GM13976 (cell line): ENCODE results near the gene SFXN1.

Source experiments
- DNase-seq: peaks from one replicate; pipeline ENCODE4 v3.0.0; 2012; ENCODE audit warnings: low spot score
- in situ Hi-C: fragments of 300-500 bp; cut with MboI; formaldehyde crosslinking; loops from one replicate; pipeline ENCODE4 v1.12.0; 2022; ENCODE audit warnings: low sequenced_read_pairs, mixed read lengths, inconsistent platforms; ENCODE audit not compliant: unreplicated experiment
- TF ChIP-seq, protein P1 (sequence below): IDR thresholded peaks from 2 replicates; pipeline ENCODE4 v1.5.1; 2012; ENCODE audit warnings: borderline replicate concordance, mild to moderate bottlenecking; ENCODE audit not compliant: insufficient read depth; ENCODE audit errors: extremely low read depth, missing control alignments, control extremely low read depth

SFXN1 gene

DNA sequence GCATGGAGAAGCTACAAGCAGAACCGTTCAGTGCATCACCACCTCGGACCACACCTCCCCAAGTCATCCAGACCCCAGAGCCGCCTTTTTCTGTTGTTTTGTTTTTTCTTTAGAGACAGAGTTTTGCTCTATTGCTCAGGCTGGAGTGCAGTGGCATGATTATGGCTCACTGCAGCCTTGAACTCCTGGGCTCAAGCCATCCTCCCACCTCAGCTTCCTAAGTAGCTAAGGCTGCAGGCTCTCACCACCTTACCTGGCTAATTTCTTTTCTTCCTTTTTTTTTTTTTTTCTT is 13.5 kb upstream of the SFXN1 start:
- TF ChIP-seq, protein P1, sequence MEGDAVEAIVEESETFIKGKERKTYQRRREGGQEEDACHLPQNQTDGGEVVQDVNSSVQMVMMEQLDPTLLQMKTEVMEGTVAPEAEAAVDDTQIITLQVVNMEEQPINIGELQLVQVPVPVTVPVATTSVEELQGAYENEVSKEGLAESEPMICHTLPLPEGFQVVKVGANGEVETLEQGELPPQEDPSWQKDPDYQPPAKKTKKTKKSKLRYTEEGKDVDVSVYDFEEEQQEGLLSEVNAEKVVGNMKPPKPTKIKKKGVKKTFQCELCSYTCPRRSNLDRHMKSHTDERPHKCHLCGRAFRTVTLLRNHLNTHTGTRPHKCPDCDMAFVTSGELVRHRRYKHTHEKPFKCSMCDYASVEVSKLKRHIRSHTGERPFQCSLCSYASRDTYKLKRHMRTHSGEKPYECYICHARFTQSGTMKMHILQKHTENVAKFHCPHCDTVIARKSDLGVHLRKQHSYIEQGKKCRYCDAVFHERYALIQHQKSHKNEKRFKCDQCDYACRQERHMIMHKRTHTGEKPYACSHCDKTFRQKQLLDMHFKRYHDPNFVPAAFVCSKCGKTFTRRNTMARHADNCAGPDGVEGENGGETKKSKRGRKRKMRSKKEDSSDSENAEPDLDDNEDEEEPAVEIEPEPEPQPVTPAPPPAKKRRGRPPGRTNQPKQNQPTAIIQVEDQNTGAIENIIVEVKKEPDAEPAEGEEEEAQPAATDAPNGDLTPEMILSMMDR: no peak
- in situ Hi-C loops: no loop called here
- DNase-seq: no peak

DNA sequence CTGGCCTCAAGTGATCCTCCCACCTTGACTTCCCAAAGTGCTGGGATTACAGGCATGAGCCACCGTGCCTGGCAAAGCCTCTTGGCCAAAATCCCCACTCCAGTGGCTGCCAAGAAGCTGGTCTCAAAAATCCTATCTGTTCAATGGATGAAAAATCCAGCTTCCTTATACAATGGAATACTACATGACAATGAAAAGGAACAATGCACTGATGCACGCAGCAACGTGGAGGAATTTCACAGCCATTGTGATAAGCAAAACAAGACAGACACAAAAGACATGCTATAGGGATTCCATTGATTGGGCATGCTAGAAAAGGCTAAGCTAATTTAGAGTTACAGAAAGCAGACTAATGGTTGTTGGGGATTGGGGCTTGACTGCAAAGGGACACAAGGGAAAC is 13.1 kb upstream of the SFXN1 start:
- TF ChIP-seq, protein P1: no peak
- no peak for DNase-seq
- in situ Hi-C loops: no loop called here

DNA sequence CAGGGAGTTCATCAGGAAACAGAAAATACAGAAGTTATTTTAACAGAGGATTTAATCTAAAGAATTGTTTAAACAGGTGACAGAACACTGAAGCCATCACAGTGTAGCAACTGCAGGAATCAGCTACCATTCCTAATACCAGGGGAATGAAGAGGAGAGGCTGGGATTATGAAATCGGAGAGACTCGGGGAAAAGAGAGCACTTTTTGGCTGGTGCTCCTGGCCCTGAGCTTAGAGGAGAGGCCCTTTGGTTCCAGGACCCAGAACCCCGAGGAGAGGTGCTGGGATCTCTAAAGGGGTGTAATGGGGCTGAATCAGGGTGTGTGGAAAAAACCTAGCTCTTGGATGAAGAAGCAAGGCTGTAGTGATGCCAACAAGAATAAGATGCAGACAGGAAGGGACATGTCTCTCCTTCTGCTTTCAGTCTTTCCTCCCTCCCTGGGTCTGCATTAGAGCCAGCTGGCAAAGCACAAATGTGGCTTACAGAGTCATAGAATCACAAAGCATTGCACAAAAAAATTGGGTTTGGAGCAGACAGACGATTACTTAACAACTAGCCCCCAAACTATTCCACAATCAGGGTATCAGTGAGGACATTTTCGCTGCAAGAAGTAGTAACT is 11.6 kb upstream of the SFXN1 start:
- TF ChIP-seq, protein P1: no peak
- in situ Hi-C loops: no loop called here
- no peak for DNase-seq

DNA sequence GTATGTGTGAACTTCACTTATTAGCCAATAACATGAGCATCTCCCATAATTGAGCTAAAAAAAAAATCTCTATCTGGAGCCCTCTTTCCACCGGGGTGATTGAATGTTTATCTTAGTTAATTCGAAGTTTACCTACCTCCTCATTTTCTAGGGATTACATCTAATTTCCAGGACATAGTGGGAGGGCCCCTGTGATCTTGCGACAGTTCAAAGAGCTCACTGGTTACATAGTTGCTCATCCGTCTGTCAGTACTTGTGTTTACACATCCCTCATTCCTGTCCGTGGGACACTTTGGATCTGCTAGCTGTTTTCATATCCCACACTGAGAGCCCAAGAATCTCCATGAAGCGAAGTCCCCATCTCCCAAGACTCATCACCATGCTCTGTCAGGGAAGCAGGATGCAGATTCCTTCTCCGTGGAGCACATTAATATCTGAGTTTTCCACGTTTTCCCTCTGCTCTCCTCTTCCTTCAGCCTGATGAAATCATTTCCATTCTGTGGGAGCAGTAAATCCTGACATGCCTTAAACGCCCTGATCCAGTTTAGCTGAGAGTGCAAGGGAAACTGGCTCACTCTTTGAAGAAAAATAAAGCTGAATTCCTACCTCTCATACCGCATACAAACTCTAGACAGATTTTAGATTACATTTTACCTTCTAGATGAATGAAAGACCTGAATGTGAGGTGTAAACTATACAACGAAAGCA is 10.2 kb upstream of the SFXN1 start:
- TF ChIP-seq, protein P1: no peak
- DNase-seq: no peak
- in situ Hi-C loops: no loop called here

DNA sequence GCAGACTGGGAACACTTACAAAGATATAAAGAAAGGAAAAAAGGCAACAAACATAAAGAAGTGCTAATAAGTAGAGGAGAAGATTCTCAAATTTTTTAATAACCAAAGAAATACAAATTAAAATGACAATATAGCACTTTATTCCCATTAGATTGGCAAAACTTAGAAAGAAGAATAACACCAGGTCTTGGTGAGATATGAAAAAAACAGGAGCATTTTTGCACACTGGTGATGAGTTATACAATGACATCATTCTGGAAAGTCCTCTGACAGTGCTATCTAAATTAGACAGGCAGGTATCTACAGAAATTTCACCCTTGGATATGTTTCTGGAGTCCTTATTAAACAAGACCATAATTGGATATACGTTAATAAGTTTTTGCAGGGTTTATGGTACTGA is 9.5 kb upstream of the SFXN1 start:
- TF ChIP-seq, protein P1: no peak
- DNase-seq: no peak
- in situ Hi-C loops: no loop called here

DNA sequence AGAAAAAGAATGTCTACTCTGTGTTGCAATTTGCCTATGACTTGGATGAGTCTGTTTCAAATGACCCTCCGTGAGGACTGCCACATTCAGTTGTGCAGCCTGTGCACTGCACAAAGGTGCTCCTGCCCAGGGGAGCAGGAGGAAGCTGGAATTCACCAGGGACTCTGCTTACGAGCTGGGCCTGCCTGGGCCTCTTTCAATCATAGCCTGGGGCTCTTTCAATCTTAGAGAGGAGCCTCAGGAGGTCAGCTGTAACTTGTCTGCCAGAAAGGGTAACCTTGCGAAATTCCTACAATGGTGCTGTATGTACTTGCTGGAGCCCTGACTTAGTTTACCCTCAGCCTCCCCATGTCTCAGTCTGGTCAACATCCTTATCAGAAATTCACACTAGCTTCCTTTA is 8.4 kb upstream of the SFXN1 start:
- no peak for DNase-seq
- in situ Hi-C loops: no loop called here
- TF ChIP-seq, protein P1: no peak
